Lung (tissue), 12 donors: ENCODE measurements around the gene ZNF578. TPM values are rescaled to one million over a fixed set of nuclear protein-coding genes. Genes with fewer than 3 reads are reported as not detected.
"Not testable (repeated sequence)": the region's sequence is repeated elsewhere in the genome, so short reads cannot be mapped to it uniquely, and the experiment has no call there.

Experiments
- ATAC-seq: fragments of 200-7000 bp; cut with Tn5 transposase; one replicate; pipeline ENCODE4 v1.9.1; 2020; ENCODE audit warnings: moderate number of reproducible peaks; ENCODE audit not compliant: insufficient read depth, low FRiP score
- DNase-seq, 3 donors: peaks; one replicate each; pipeline ENCODE4 v3.0.0-alpha.2; 2013 to 2017
- H3K27ac ChIP-seq, 2 donors: one replicate each; pipeline ENCODE4 v1.5.1; 2013; ENCODE audit warnings: mild to moderate bottlenecking in 2 of 2, moderate library complexity in 2 of 2, control low read depth in 1 of 2, inconsistent platforms in 1 of 2, low read depth in 1 of 2, low read length in 1 of 2
- H3K27me3 ChIP-seq, 3 donors: one replicate each; pipeline ENCODE4 v1.5.1; 2013; ENCODE audit warnings: low read length in 2 of 3; ENCODE audit not compliant: control insufficient read depth in 3 of 3, insufficient read depth in 3 of 3
- H3K36me3 ChIP-seq, 4 donors: one replicate each; pipeline ENCODE4 v1.5.1; 2013; ENCODE audit warnings: low read length in 4 of 4, mild to moderate bottlenecking in 1 of 4, moderate library complexity in 1 of 4; ENCODE audit not compliant: control insufficient read depth in 4 of 4, insufficient read depth in 4 of 4
- H3K4me1 ChIP-seq, 5 donors: one replicate each; pipeline ENCODE4 v1.5.1; 2013; ENCODE audit warnings: low read length in 5 of 5, mild to moderate bottlenecking in 2 of 5, moderate library complexity in 1 of 5; ENCODE audit not compliant: control insufficient read depth in 5 of 5, insufficient read depth in 5 of 5
- H3K4me3 ChIP-seq: one replicate; pipeline ENCODE4 v1.5.1; 2013; ENCODE audit warnings: mild to moderate bottlenecking, control low read depth, moderate library complexity
- H3K9ac ChIP-seq, 2 donors: one replicate each; pipeline ENCODE4 v1.5.1; 2013; ENCODE audit warnings: low read length in 2 of 2, control low read depth in 1 of 2; ENCODE audit not compliant: insufficient read depth in 1 of 2
- H3K9me3 ChIP-seq, 4 donors: one replicate each; pipeline ENCODE4 v1.5.1; 2013; ENCODE audit warnings: low read length in 3 of 4, mild to moderate bottlenecking in 1 of 4, moderate library complexity in 1 of 4; ENCODE audit not compliant: control insufficient read depth in 4 of 4, insufficient read depth in 3 of 4
- CTCF ChIP-seq: IDR thresholded peaks from 2 replicates; pipeline ENCODE4 v1.5.1; 2012; ENCODE audit warnings: mild to moderate bottlenecking; ENCODE audit errors: control extremely low read depth, extremely low read depth
- WGBS, 2 donors: extraction: QIAGEN DNeasy Blood & Tissue Kit; methylation state at CpG; one replicate each; pipeline ENCODE4 v1.1.7; 2013; 5-methylcytosine and 5-hydroxymethylcytosine counted together
- polyA plus RNA-seq, 2 donors: library from polyadenylated mRNA; stranded (reverse); fragments of 200-250 nt; gene quantifications; one replicate each; pipeline ENCODE4 v1.2.1, GENCODE V29; 2013
- total RNA-seq, 2 donors: library from RNA; depleted of rRNA in 1 of 2; stranded (reverse); fragments of >200 nt in 1 of 2; gene quantifications; one replicate each; pipeline ENCODE4 v1.2.1, GENCODE V29; 2014 to 2021
- donor health status: control.
- donor health status: control.
- donor health status: Bipolar disorder and iron deficiency.
- donor health status: healthy.
- donor health status: DM: yes; HTN: yes; CAD: no.

Gene ZNF578
- total and polyA plus RNA-seq, 4 donors, result 0.48 to 5.2 (median 1.6) TPM

DNA sequence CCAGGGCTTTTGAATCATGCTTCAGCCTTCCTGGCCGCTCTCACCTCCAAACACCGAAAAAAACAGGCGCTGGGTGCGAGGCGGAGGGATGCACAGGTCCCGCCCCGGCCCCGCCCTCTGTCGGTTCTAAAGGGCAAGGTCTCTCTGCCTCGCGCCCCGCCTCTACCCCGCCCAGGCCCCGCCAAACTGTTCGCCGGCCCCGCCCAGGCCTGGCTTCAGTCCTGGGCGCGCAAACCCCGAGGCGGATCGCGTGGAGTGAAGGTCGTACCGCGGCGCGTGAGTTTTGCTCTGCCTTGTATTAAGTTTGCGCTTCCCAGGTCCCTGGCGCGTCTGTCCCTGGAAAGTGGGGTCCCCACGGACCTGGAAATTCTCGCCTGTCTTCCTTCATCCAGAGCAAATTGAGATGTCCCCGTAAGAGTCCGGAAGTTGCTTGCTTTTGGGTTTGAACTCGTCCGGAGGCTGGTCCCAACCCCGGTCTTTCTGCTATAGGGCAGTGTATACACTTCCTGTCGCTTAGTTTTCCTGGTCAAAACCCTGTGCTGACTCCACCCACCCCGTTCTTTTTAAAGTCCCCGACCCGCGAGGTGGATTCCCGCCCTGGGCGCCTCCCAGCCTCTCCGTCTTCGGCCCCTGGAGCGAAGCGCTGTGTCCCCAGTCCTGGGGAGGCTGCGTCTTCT lies 82.6 kb downstream of the ZNF578 start:
- Histone ChIP-seq H3K4me3 (peak overlapping the region; percentile 50), H3K9me3 (peaks cover 0 to 24% (median 0%) of the 10 kb centered on the region in 4 donors), H3K36me3 (peaks cover 0 to 4% (median 0%) of the 10 kb centered on the region in 4 donors), H3K4me1 (peaks cover 0 to 7% (median 3%) of the 10 kb centered on the region in 5 donors), H3K9ac (no peak overlapping the region), H3K27ac (peak overlapping the region; percentile 83 to 85), H3K27me3 (no peaks in the 10 kb centered on the region)
- 1 to 9% methylated on average over 50 of the region's 50 CpGs for WGBS, 2 donors
- ATAC-seq (peak; percentile 93), DNase-seq (peak; percentile 86 to 88 (median 88))
- TF ChIP-seq CTCF, result no peak

DNA sequence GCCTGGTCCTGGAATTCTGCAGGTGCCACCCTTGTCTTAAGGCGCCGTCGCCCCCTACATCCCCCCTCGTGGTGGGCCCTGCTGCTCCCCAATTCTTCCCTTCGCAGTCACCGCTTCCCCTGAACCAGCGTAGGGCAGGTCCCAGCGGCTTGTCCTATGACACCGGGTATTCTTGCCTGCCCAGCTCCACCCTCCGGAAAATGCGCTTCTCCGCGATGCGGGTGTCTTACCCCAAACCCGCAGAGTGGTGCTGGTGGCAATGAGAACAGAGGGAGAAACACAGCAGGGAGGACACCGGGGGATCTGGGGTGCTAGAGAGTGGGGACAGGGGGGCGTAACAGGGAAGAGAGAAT lies 83.1 kb downstream of the ZNF578 start:
- TF ChIP-seq CTCF, result no peak
- WGBS, 2 donors, result 5 to 12% methylated on average over 17 of the region's 17 CpGs
- peaks cover 0 to 23% (median 0%) of the 10 kb centered on the region in 4 donors for H3K9me3 ChIP-seq
- peak overlapping the region; percentile 50 for H3K4me3 ChIP-seq
- H3K27me3 ChIP-seq, result no peaks in the 10 kb centered on the region
- peaks cover 0 to 5% (median under 1%) of the 10 kb centered on the region in 4 donors for H3K36me3 ChIP-seq
- no peak overlapping the region for H3K9ac ChIP-seq
- no peak for ATAC-seq
- DNase-seq, result peak in 1 of 3 donors; percentile 16
- peak overlapping the region; percentile 83 to 85 for H3K27ac ChIP-seq
- H3K4me1 ChIP-seq, result peaks cover 0 to 7% (median 3%) of the 10 kb centered on the region in 5 donors

DNA sequence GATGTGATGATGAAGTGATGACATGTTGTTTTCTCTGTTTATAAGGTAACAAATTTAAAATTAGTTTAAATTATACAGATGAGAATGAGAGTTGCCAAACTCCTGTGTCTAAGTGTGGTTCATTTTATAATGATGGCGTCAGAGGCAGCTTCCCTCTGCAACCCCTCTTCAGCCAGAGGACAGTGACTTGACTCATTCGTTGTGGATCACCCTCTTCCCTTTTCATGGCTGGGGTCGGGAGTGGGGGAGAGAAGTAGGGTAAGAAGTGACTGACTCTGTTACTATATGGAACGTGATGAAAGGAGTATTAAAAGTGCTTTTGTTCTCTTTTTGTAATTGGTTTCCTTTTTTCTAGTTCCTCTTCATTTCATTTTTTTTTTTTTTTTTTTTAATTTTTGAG lies 85.5 kb downstream of the ZNF578 start:
- DNase-seq, H3K27ac ChIP-seq, H3K4me3 ChIP-seq, H3K4me1 ChIP-seq, H3K9ac ChIP-seq, H3K36me3 ChIP-seq, H3K27me3 ChIP-seq, ATAC-seq: not testable (repeated sequence)
- WGBS, 2 donors, result 48 to 62% methylated on average over 4 of the region's 4 CpGs
- H3K9me3 ChIP-seq, result peaks cover 0 to 29% (median 0%) of the 10 kb centered on the region in 4 donors

DNA sequence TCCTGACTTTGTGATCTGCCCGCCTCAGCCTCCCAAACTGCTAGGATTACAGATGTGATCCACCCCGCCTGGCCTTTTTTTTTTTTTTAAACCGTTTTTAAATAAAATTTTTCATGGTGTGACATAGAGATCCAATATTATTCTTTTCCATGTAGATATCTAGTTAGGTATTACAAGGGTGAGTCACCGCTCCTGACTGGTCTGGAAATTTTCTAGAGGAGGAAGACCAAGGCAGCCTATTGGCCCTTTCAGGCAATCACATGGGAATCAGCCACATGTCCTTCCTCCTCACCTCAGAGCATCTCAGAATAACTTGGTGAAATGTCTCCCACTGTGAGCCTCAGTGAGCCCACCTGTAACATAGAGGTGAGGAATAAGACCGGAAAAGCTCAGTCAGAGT lies 87.8 kb downstream of the ZNF578 start:
- WGBS, 2 donors, result 96 to 97% methylated on average over 5 of the region's 5 CpGs
- ATAC-seq, result not testable (repeated sequence)

More for the DNA sequence above, 87.8 kb downstream of the ZNF578 start:
- Histone ChIP-seq H3K36me3 (peaks cover 2 to 17% (median 11%) of the 10 kb centered on the region in 4 donors), H3K9me3 (peaks cover 0 to 29% (median 0%) of the 10 kb centered on the region in 4 donors)
- H3K27me3 ChIP-seq, H3K9ac ChIP-seq, DNase-seq, H3K27ac ChIP-seq, H3K4me1 ChIP-seq, H3K4me3 ChIP-seq: not testable (repeated sequence)
